Activated CD8-positive, alpha-beta memory T cell treated with anti-CD3 and anti-CD28 coated beads, Interleukin-2, amount 50 U/mL, for 48 hours (primary cell): ENCODE results near the gene PDE12.
A peak's percentile ranks its signal among the peaks of the same experiment; 100 is the strongest.
"Not testable (repeated sequence)": the region's sequence is repeated elsewhere in the genome, so short reads cannot be mapped to it uniquely, and the experiment has no call there.

Source experiments
- DNase-seq: peaks from one replicate; pipeline ENCODE4 v3.0.0-alpha.2; 2020

The PDE12 gene

DNA sequence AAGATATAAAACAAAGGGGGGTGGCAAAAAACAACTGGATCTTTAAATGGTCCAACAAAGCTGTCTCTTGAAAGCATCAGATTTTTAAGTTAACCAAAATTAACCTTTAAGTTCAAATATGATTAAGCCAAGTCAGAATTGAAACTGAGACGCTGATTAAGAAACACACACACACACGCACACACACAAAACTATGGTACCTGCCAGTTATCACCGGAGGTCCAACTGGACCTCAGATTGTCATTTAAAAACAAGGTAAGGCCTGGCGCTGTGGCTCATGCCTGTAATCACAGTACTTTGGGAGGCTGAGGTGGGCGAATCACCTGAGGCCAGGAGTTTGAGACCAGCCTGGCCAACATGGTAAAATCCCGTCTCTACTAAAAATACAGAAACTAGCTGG is 30.7 kb downstream of the PDE12 start:
- no peak for DNase-seq

DNA sequence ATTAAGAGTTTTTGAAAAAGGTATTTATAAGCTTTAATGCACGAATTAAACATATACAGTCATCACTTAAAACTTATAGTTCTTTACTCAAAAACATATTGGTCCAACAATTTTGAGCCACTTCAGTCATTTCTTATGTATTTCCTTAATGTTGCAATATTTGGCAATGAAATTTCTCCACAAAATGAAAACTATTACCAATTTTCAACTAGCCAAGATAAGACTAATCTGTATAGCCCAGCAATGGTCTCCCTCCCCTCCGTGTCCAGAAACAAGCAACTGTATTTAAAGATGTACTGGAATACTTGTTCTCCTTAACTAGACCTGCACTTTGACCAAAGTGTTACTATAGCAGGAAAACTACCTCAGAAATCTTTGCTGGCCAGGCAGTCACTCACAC is 31.8 kb downstream of the PDE12 start:
- no peak for DNase-seq

DNA sequence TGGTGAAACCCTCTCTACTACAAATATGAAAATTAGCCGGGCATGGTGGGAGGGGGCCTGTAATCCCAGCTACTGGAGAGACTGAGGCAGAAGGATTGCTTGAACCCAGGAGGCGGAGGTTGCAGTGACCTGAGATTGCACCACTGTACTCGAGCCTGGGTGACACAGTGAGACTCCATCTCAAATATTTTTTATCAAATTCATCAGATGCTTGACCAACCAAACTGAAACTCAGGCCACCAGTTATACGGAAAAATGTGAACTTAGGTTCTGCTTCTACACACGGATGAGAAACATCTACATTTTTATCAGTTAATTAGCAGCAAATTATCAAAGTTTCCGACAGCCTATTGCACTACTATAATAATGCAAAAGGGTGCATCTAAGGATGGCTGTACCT is 36.2 kb downstream of the PDE12 start:
- DNase-seq, result no peak

DNA sequence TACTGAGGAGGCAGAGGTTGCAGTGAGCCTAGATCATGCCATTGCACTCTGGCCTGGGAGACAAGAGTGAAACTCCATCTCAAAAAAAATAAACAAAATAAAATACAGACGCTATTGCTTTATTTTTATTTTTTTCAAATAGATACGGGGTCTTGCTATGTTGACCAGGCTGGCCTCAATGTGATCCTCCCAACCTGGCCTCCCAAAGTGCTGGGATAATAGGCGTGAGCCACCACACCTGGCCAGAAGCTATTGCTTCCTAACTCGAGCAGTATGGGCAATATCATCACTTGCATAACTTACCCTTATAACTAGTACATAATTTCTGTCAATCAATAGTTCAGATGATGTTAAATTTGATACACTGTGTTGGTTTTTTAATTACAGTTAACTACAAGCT is 38.1 kb downstream of the PDE12 start:
- DNase-seq, result no peak

DNA sequence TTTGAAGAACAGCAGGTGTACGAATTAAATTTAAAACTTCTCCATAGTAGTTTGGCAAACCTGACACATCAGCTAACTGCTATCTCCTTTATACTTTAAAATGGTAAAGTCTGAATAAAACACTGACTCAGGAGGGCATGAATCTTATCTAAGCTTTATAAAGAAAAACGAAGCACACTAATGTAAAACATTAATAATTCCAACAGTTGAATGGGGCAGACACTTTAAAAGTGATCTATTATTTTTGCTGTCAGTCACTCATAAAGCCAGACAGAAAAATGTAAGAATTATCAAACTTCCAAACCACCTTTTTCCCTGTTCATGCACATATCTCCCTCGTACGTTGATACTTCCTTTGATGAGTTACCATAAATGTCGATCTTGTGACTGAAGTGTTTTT is 38.5 kb downstream of the PDE12 start:
- DNase-seq, result no peak

DNA sequence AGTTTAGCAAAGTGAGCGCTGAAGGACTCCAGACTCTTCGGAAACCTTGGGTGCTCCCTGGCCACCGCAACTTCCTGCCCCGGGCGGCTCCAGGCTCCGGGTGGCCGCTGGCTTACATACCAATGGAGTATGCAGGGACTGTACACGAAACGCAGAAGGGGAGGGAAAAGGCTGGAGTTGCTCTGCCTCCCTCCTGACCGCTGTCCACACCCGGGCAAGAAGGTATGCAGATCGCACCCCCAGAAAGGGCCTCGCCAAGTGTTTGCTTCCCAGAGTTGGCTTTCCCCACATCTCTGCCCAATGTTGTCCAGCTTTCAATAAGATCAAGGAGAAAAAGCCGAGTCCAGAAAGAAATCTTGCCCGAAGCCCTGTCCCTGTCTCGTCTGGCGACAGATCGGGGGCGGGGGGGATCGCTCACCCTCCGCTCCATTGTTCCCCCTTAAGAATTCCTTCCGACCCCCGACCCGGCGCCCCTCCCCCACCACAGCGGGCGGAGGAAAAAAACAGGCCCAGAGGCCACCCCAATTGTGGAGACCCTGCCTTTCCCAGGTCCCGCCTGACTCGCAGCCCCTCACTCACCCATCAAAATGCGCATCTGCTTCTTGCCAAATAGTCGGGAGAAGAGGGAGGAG is 40.5 kb downstream of the PDE12 start:
- DNase-seq, result peak; percentile 79

DNA sequence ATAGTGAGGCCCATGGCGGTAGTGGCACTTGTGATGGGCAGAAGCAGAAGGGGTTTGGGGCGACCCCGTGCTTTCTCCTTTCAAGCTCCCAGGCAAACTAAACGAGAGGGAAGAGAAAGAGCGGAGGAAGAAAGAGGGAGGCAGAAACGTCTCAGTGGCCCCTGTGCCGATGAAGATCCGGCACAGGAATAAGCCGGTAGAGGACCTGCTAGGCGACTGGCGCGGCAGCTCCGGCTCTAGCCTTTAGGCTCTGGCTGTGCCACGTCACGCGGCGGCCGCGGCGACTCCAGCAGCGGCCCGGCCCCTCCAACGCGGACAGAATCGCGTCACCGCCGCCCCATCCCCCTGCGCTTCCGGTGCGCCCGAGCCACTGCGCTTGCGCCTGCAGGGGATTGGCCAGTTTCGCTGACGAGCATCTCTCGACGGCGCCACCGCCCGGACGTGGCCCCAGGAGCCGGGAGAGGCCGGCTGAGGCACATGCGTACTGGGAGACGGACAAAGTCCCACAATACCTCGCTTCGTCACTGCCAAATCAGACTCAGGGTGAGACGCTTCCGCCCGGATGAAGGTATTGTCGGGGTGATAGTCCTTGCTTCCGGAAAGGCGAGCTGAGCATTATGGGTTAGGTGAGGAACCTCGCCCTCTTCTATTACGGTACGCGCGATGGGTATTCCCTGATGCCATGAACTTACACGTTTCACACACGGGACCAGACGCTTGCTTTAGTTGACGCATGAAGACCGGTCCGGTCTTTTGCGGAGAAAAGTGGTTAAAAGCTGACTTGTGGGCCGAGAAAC is 41.3 kb downstream of the PDE12 start, which contains the start of gene ARF4:
TSS of gene ARF4 (minus strand) at position 218 of the 797 bp plus-strand sequence. CDS start at position 14, 204 bp downstream.
- peak; percentile 99 for DNase-seq

DNA sequence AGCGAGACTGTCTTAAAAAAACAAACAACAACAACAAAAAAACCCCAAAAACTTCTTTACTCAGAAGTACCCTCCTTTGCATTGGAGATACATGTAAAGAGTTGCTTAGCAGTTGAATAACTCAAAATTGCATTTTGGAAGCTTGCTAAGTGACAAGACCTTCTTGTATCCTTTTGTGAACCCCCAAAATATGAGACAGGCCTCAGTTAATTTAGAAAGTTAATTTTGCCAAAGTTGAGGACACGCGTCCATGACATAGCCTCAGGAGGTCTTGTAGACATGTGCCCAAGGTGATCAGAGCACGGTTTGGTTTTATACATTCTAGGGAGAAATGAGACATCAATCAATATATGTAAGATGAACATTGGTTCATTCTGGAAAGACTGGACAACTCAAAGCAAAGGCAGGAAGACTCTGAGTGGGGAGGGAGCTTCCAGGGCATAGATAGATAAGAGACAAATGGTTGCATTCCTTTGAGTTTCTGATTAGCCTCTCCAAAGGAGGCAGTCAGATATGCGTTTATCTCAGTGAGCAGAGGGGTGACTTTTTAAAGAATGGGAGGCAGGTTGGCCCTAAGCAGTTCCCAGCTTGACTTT is 42.8 kb downstream of the PDE12 start:
- no peak for DNase-seq

DNA sequence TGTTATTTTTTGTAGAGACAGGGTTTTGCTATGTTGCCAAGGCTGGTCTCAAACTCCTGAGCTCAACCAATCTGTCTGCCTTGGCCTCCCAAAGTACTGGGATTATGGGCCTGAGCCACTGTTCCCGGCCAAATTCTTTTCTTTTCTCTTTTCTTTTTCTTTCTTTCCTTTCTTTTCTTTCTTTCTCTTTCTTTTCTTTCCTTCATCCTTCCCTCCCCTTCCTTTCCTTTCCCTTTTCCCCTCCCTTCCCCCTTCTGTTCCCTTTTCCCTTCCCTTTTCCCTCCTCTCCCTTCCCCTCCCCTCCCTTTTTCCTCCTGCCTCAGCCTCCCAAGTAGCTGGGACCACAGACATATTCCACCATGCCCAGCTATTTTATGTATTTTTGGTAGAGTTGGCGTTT is 44.1 kb downstream of the PDE12 start:
- no peak for DNase-seq

DNA sequence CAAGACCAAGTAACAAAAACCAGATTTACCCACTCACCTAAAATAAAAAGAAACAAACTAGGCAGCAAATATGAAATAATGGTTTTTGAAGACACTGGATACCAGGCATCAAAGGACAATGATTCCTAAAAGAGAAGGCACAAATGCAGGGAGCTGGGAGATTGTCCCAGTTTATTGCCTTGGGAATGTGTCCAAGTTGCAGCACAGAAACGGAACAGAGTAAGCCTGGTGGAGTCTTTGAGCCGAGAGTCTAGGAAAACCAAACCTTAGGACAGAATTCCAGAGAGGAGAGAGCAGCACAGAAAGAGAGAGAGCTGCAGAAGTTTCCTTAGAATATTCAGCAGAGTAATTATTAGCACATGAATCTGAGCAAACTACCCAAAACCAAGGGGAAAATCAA is 48.9 kb downstream of the PDE12 start:
- no peak for DNase-seq

DNA sequence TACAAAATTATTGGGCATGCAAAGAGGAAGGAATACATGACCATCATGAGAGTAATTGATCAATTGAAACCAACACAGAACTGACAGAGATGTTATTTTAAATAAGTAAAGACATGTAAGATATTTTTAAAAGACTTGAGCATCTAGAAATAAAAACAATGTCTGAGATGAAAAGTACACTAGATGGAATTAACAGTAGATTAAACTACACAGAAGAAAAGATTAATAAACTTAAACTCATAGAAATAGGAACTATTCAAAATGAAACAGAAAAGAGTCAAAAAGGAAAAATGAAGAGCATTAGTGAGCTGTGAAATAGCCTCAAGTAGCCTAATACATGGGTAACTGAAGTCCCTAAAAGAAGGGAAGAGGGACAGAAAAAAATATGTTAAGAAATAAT is 49.6 kb downstream of the PDE12 start:
- DNase-seq, result no peak

DNA sequence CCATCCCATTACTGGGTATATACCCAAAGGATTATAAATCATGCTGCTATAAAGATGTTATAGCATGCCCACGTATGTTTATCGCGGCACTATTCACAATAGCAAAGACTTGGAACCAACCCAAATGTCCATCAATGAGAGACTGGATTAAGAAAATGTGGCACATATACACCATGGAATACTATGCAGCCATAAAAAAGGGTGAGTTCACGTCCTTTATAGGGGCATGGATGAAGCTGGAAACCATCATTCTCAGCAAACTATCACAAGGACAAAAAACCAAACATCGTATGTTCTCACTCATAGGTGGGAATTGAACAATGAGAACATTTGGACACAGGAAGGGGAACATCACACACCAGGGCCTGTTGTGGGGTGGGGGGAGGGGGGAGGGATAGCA is 55.8 kb downstream of the PDE12 start:
- DNase-seq, result not testable (repeated sequence)

DNA sequence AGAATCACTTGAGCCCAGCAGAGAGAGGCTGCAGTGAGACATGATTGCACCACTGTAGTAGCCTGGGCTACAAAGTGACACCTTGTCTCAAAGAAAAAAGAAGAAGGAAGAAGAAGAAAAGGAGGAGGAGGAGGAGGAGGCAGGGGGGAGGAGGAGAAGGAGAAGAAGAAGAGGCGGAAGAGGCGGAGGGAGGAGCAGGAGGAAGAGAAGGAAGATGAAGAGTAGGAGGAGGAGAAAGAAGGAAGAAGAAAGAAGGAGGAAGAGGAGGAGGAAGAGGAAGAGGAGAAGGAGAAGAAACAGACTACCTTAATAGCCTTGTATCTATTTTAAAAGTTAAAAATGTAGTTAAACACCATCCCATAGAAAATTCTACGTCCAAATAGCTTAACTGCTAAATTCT is 60.2 kb downstream of the PDE12 start:
- DNase-seq, result no peak
